Muscle of leg (tissue), 11 donors: ENCODE data around the gene RENBP. TPM values are rescaled to one million over a fixed set of nuclear protein-coding genes. Genes with fewer than 3 reads are reported as not detected.

Experiments
- DNase-seq: peaks from one replicate; pipeline ENCODE4 v3.0.0; 2013
- H3K27ac ChIP-seq: one replicate; pipeline ENCODE4 v1.5.1; 2013; ENCODE audit warnings: mild to moderate bottlenecking, low read length, control low read depth
- H3K27me3 ChIP-seq: one replicate; pipeline ENCODE4 v1.6.1; 2013; ENCODE audit warnings: low read length; ENCODE audit not compliant: control insufficient read depth, insufficient read depth
- H3K36me3 ChIP-seq: one replicate; pipeline ENCODE4 v1.6.1; 2013; ENCODE audit warnings: low read length; ENCODE audit not compliant: control insufficient read depth, insufficient read depth
- H3K4me1 ChIP-seq: one replicate; pipeline ENCODE4 v1.6.1; 2013; ENCODE audit warnings: low read length; ENCODE audit not compliant: control insufficient read depth, insufficient read depth
- H3K4me3 ChIP-seq: one replicate; pipeline ENCODE4 v1.5.1; 2013; ENCODE audit warnings: low read length, control low read depth
- H3K9me3 ChIP-seq: replicated peaks from 2 replicates; pipeline ENCODE4 v1.6.1; 2013; ENCODE audit warnings: low read depth, low read length; ENCODE audit not compliant: control insufficient read depth
- WGBS: methylation state at CpG from one replicate; pipeline ENCODE4 v1.1.5; 2013; ENCODE audit warnings: missing lambda C conversion rate; ENCODE audit not compliant: insufficient coverage; 5-methylcytosine and 5-hydroxymethylcytosine counted together
- polyA plus RNA-seq, 8 donors: library from polyadenylated mRNA; unstranded; fragments of 120-200 nt; gene quantifications; one replicate each; pipeline versions ENCODE4 v1.2.1 to v1.2.3, GENCODE V29; 2013; ENCODE audit warnings: inconsistent platforms in 1 of 8, low replicate concordance in 1 of 8; ENCODE audit not compliant: insufficient read length in 8 of 8, insufficient read depth in 1 of 8
- total RNA-seq: library from RNA; stranded (reverse); fragments of 120-200 nt; gene quantifications from one replicate; pipeline ENCODE4 v1.2.4, GENCODE V29; 2013

Gene RENBP
- total and polyA plus RNA-seq, 9 donors: 3.1 to 7.2 (median 4.3) TPM

DNA sequence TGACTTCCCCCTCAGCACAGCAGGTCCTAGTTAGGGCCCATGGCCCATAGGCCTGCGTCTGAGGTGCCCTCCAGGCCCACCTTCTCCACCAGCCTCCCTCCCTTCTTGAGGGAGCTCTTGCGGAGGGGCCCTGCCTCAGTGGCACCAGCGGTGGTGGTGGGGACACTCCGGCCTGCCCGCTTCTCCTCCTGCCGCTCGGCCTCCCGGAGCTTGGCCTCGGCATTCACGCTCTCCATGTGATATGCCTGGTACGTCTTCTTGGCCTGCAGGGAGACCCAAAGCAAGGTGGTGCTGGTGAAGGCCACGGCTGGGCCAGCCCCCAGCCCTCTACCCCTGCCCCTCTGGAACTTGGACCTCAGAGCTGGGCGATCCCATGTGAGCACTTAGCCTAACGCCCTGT, 23.9 kb downstream of the RENBP start:
- no peak overlapping the region for H3K27ac ChIP-seq
- 89% methylated on average over 11 of the region's 14 CpGs for WGBS
- no peaks in the 10 kb centered on the region for H3K36me3 ChIP-seq
- H3K4me3 ChIP-seq: no peak overlapping the region
- peaks cover 45% of the 10 kb centered on the region for H3K4me1 ChIP-seq
- DNase-seq: no peak
- no peaks in the 10 kb centered on the region for H3K9me3 ChIP-seq
- peaks cover 69% of the 10 kb centered on the region for H3K27me3 ChIP-seq

DNA sequence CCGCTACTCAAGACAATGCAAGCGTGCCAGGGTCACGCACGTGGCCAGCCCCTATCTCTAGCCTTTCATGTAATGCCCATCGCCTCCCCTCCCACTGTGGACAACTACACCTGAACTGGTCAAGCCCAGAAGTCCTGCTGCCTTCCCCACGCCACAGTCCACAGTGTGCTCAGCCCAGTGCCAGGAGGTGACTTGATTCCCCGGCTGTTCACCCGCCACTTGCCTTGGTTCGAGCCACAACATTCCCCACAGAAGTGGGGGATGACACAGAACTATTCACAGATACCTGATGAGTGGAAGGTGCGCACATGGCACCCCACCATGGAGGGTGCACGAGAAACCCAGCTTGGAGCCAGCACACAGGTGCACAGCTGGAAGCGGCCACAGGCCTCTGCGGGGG, 25.2 kb downstream of the RENBP start:
- WGBS: 92% methylated on average over 9 of the region's 13 CpGs

DNA sequence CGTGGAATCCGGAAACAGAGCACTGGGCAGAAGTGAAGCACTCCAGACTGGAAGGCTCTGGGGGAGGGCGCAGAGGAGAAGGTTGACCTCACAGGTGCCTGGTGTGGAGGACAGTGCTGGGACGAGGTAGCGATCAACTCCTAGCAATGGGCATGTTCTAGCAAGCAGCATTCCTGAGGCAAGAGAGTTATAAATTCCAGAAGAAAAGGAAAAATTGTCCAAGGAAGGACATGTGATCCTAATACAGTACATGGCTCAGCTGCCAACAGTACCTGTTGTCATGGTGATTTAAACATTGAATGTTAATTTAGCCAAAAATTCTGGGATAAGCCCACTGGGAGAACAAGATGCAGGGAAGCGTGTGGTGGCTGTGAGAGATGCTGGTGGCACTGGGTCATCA, 26.6 kb downstream of the RENBP start:
- Histone ChIP-seq H3K9me3 (no peaks in the 10 kb centered on the region), H3K4me3 (no peak overlapping the region), H3K27ac (no peak overlapping the region), H3K27me3 (peaks cover 60% of the 10 kb centered on the region), H3K36me3 (no peaks in the 10 kb centered on the region), H3K4me1 (peaks cover 22% of the 10 kb centered on the region)
- DNase-seq: peak; percentile 62
- 64% methylated on average over 6 of the region's 6 CpGs for WGBS

More for the DNA sequence above, 25.2 kb downstream of the RENBP start:
- no peak for DNase-seq
- H3K4me1 ChIP-seq: peaks cover 32% of the 10 kb centered on the region
- peaks cover 62% of the 10 kb centered on the region for H3K27me3 ChIP-seq
- no peaks in the 10 kb centered on the region for H3K36me3 ChIP-seq
- no peak overlapping the region for H3K27ac ChIP-seq
- no peak overlapping the region for H3K4me3 ChIP-seq
- H3K9me3 ChIP-seq: no peaks in the 10 kb centered on the region

DNA sequence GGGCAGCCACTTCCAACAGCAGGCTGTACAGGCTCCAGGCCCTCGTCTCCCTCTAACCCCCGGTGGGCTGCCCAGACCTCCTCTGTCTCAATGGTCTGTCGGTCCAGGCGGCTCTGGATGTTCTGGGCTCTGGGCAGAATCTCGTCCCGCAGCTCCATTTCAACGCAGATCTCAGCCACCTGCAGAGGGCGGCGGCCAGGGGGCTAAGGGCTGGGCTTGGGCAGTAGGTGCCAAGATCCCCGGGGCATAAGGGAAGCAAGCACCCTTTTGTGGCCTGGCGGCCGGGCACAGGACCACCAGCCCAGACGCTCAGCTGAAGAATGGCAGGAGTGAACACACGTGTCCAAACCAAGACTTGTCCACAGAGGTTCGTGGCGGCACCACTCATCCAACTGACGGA, 30.7 kb downstream of the RENBP start:
- no peak overlapping the region for H3K4me3 ChIP-seq
- no peaks in the 10 kb centered on the region for H3K4me1 ChIP-seq
- peaks cover 4% of the 10 kb centered on the region for H3K36me3 ChIP-seq
- H3K27ac ChIP-seq: no peak overlapping the region
- no peaks in the 10 kb centered on the region for H3K9me3 ChIP-seq
- H3K27me3 ChIP-seq: peaks cover 50% of the 10 kb centered on the region
- DNase-seq: no peak
- WGBS: 87% methylated on average over 17 of the region's 17 CpGs

DNA sequence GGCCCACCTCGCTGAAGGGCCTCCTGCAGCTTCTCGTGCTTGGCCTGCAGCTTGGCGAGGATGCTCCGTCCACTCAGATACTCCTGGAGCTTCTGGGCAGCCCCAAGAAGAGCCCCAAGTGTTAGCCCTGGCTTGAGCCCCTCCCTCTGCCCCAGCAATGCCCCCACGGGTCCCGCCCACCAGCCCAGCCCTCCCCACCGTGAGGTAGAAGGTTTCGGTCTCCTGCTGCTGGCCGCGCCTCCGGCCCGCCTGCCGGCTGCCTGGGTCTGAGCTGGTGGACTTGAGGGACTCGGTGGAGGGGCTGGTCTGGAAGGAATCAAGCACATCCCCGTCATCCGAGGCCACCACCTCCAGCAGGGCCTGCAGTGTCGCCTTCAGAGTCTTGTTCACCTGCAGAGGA, 31.2 kb downstream of the RENBP start:
- DNase-seq: no peak
- Histone ChIP-seq H3K4me1 (no peaks in the 10 kb centered on the region), H3K36me3 (peaks cover 4% of the 10 kb centered on the region), H3K27ac (no peak overlapping the region), H3K27me3 (peaks cover 45% of the 10 kb centered on the region), H3K4me3 (no peak overlapping the region), H3K9me3 (no peaks in the 10 kb centered on the region)
- 50% methylated on average over 9 of the region's 17 CpGs for WGBS

DNA sequence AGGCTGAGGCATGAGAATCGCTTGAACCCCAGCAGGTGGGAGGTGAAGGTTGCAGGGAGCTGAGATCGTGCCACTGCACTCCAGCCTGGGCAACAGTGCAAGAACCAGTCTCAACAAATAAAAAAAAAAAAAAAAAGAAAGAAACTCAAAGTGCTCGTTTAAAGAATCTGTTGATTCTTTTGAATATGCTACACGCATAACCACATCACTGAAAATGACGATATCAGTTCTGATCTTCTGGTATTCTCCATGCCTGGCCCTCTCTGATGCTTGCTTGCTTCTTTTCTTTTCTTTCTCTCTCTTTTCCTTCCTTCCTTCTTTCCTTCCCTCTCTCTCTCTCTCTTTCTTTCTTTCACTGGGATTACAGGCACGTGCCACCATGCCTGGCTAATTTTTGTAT, 32.6 kb downstream of the RENBP start:
- peaks cover 39% of the 10 kb centered on the region for H3K27me3 ChIP-seq
- H3K4me3 ChIP-seq: no peak overlapping the region
- 90% methylated on average over 2 of the region's 6 CpGs for WGBS
- H3K36me3 ChIP-seq: peaks cover 4% of the 10 kb centered on the region
- DNase-seq: no peak
- H3K27ac ChIP-seq: no peak overlapping the region
- H3K4me1 ChIP-seq: no peaks in the 10 kb centered on the region
- H3K9me3 ChIP-seq: no peaks in the 10 kb centered on the region

DNA sequence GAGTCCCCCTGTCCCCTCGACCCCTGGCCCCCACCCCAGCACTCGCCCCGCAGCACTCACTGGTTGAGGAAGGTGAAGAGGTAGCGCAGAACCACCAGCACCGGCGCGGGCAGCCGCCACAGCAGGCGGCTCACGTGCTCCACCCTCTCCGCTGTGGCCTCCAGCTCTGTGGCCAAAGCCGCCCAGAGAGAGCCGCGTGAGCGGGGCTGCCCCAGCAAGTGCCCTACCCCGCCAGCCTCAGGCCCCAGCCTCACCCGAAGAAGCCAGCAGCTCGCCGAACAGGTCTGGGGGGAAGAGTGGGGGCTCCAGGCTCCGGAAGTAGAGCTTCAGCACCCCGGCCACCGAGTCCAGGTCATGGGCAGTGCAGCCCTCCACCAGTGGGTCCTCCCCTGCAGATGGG, 34.0 kb downstream of the RENBP start:
- H3K27me3 ChIP-seq: peaks cover 40% of the 10 kb centered on the region
- no peak overlapping the region for H3K4me3 ChIP-seq
- H3K27ac ChIP-seq: no peak overlapping the region
- no peak for DNase-seq
- 93% methylated on average over 16 of the region's 22 CpGs for WGBS
- H3K9me3 ChIP-seq: no peaks in the 10 kb centered on the region
- peaks cover 4% of the 10 kb centered on the region for H3K36me3 ChIP-seq
- peaks cover 1% of the 10 kb centered on the region for H3K4me1 ChIP-seq

DNA sequence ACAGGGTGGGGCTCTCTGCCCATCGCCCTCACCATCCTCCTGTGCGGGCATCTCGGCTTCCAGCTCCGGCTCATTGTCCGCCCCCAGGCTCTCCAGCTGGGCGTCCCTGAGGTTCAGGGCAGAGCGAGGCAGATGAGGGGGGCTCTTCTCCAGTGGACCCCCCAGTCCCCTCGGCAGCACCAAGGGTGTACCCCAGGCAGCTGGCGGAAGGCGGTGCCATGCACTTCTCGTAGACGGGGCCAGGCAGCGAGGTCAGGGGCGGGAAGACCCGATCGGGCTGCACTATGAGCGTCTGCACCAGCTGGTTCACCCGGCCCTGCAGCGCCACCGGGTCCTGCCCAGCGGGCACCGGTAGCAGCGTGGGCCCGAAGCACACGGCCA, 34.5 kb downstream of the RENBP start:
- 97% methylated on average over 18 of the region's 25 CpGs for WGBS
- peaks cover 3% of the 10 kb centered on the region for H3K4me1 ChIP-seq
- DNase-seq: no peak
- no peaks in the 10 kb centered on the region for H3K9me3 ChIP-seq
- H3K4me3 ChIP-seq: no peak overlapping the region
- peaks cover 42% of the 10 kb centered on the region for H3K27me3 ChIP-seq
- H3K36me3 ChIP-seq: peaks cover 4% of the 10 kb centered on the region
- no peak overlapping the region for H3K27ac ChIP-seq

DNA sequence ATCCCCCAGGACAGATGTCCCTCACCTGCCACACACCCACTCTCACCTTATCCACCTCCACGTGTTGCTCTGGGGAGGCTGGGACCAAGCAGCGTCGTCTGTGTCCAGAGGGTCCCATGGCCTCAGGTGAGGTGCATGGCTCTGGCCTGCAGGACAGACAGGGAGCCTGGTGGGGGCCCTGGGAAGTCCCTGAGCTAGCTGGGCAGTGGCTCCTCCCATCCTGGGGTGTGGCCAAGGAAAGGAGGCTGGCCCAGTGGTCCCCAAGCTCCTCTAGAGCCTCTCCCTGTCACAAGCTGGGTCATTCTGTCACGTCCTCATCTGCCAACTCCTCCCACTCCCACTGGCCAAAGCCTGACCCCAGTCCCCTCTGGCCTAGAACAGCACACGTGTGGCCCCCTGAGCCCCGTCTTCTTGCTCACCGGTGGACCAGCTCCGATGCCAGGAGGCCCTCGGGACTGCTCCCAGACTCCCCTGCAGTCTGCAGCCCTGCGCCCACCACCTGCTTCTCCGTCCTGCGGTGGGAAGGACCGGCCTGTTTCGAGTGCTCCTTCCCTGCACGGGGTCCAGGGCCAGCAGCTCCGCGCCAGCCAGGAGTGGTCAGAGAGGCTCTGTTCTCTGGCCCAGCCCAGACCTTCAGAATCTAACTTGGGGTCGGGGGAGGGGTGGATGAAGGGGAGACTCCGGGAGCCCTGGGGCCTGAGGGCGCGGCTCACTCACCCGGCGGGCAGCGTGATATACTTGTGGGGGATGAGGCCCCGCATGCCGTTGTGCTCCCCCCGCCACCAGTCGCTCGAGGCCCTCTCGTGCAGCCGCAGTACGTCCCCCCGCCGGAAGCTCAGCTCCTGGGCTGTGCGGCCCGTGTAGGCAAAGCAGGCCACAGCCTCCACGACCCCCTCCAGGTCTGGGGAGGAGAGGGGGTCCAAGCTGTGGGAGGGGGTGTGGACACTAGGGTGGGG, 35.1 kb downstream of the RENBP start:
- DNase-seq: no peak
- Histone ChIP-seq H3K27ac (no peak overlapping the region), H3K9me3 (no peaks in the 10 kb centered on the region), H3K4me3 (no peak overlapping the region), H3K4me1 (peaks cover 6% of the 10 kb centered on the region), H3K36me3 (peaks cover 4% of the 10 kb centered on the region), H3K27me3 (peaks cover 45% of the 10 kb centered on the region)
- WGBS: 61% methylated on average over 21 of the region's 37 CpGs

DNA sequence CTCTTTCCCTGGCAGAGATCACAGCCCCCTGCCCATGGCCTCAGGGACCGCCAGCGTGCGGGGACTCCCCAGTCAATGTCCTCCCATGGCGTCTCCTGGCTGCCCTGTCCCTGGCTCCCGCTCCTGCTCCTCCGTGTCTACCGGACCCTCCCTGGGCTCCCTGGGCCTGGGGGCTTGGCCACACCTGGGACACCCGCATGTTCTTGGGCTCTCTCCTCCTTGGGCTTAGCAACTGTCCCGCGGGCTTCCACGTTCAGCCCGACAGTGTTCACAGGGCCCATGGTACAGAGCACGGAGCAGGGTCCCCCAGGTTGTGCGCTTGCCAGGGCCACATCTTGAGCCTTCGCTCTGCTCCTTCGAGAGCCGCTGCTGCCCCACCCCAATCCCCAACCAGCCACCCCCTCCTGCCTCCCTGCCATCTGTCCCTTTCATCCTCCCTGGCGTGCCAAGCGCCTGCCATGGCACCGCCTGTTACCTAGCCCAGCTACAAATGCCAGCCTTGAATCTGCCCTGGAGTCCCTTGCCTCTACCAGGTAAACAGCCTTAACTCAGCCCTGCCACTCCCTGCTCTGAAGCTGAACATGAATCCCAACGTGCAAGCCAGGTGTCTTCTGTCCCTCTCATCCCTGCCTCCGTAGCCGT, 36.1 kb downstream of the RENBP start:
- Histone ChIP-seq H3K4me3 (no peak overlapping the region), H3K27me3 (peaks cover 39% of the 10 kb centered on the region), H3K9me3 (no peaks in the 10 kb centered on the region), H3K27ac (no peak overlapping the region), H3K36me3 (peaks cover 4% of the 10 kb centered on the region), H3K4me1 (peaks cover 14% of the 10 kb centered on the region)
- 89% methylated on average over 23 of the region's 23 CpGs for WGBS
- no peak for DNase-seq
